Thymus (tissue), 11 donors: ENCODE measurements around the gene LRRIQ4. TPM values are rescaled to one million over a fixed set of nuclear protein-coding genes. Genes with fewer than 3 reads are reported as not detected.

Experiments
- DNase-seq, 9 donors: peaks; one replicate each; pipeline ENCODE4 v3.0.0-alpha.2; 2013; ENCODE audit warnings: low spot score in 9 of 9, low read depth in 6 of 9, missing footprints in 1 of 9
- H3K27ac ChIP-seq, 2 donors: one replicate each; pipeline ENCODE4 v1.5.1; 2013; ENCODE audit warnings: control low read depth in 1 of 2, low read depth in 1 of 2, low read length in 1 of 2, mild to moderate bottlenecking in 1 of 2, moderate library complexity in 1 of 2
- H3K27me3 ChIP-seq, 2 donors: one replicate each; pipeline ENCODE4 v1.5.1; 2013; ENCODE audit warnings: low read length in 1 of 2; ENCODE audit not compliant: control insufficient read depth in 2 of 2, insufficient read depth in 1 of 2
- H3K36me3 ChIP-seq, 2 donors: one replicate each; pipeline ENCODE4 v1.5.1; 2013; ENCODE audit warnings: low read length in 1 of 2, mild to moderate bottlenecking in 1 of 2, moderate library complexity in 1 of 2; ENCODE audit not compliant: control insufficient read depth in 2 of 2, insufficient read depth in 2 of 2
- H3K4me1 ChIP-seq, 2 donors: one replicate each; pipeline ENCODE4 v1.5.1; 2013; ENCODE audit warnings: low read length in 2 of 2; ENCODE audit not compliant: control insufficient read depth in 2 of 2, insufficient read depth in 2 of 2
- H3K4me3 ChIP-seq, 2 donors: one replicate each; pipeline ENCODE4 v1.5.1; 2013; ENCODE audit warnings: low read length in 2 of 2, control low read depth in 1 of 2, mild to moderate bottlenecking in 1 of 2
- H3K9me3 ChIP-seq, 2 donors: one replicate each; pipeline ENCODE4 v1.5.1; 2013; ENCODE audit warnings: low read length in 1 of 2, mild to moderate bottlenecking in 1 of 2; ENCODE audit not compliant: control insufficient read depth in 2 of 2, insufficient read depth in 1 of 2
- WGBS: extraction: QIAGEN DNeasy Blood & Tissue Kit; methylation state at CpG from one replicate; pipeline ENCODE4 v1.1.7; 2013; 5-methylcytosine and 5-hydroxymethylcytosine counted together
- polyA plus RNA-seq: library from polyadenylated mRNA; stranded (reverse); fragments of 200-250 nt; gene quantifications from one replicate; pipeline ENCODE4 v1.2.3, GENCODE V29; 2013
- total RNA-seq: library from RNA; stranded (reverse); fragments of 120-200 nt; gene quantifications from one replicate; pipeline ENCODE4 v1.2.4, GENCODE V29; 2013
- donor health status: healthy.

LRRIQ4 gene
- total and polyA plus RNA-seq, 2 donors = 0.05 to 0.07 TPM

- H3K4me3 ChIP-seq = no peak overlapping the region
- H3K27ac ChIP-seq = no peak overlapping the region
- H3K36me3 ChIP-seq = no peaks in the 10 kb centered on the region
- WGBS = 98% methylated on average over 5 of the region's 5 CpGs
- H3K27me3 ChIP-seq = peaks cover 2 to 6% of the 10 kb centered on the region in 2 donors
- H3K9me3 ChIP-seq = no peaks in the 10 kb centered on the region
- DNase-seq = no peak
- H3K4me1 ChIP-seq = peaks cover 0 to 12% of the 10 kb centered on the region in 2 donors
Observed at GRCh38 chr3:169861871-169862270, 49.2 kb downstream of the LRRIQ4 start.

- H3K27ac ChIP-seq = no peak overlapping the region
- peaks cover 2 to 6% of the 10 kb centered on the region in 2 donors for H3K27me3 ChIP-seq
- no peaks in the 10 kb centered on the region for H3K9me3 ChIP-seq
- H3K36me3 ChIP-seq = no peaks in the 10 kb centered on the region
- WGBS = 1% methylated on average over 6 of the region's 6 CpGs
- DNase-seq = peak; percentile 54 to 90 (median 79)
- no peak overlapping the region for H3K4me3 ChIP-seq
- H3K4me1 ChIP-seq = peaks cover 0 to 12% of the 10 kb centered on the region in 2 donors
Observed at GRCh38 chr3:169863458-169863899, 50.8 kb downstream of the LRRIQ4 start.

GRCh38 chr3:169864270-169864669, 51.6 kb downstream of the LRRIQ4 start:
- peaks cover 0 to 12% of the 10 kb centered on the region in 2 donors for H3K4me1 ChIP-seq
- DNase-seq = no peak
- peaks cover 2 to 6% of the 10 kb centered on the region in 2 donors for H3K27me3 ChIP-seq
- no peaks in the 10 kb centered on the region for H3K9me3 ChIP-seq
- WGBS = 94% methylated on average over 2 of the region's 2 CpGs
- H3K36me3 ChIP-seq = no peaks in the 10 kb centered on the region
- H3K27ac ChIP-seq = no peak overlapping the region
- H3K4me3 ChIP-seq = no peak overlapping the region

GRCh38 chr3:169865176-169865767, 52.6 kb downstream of the LRRIQ4 start:
- H3K27ac ChIP-seq = peak overlapping the region in 1 of 2 donors; percentile 30
- peaks cover 2 to 6% of the 10 kb centered on the region in 2 donors for H3K27me3 ChIP-seq
- WGBS = 38% methylated on average over 12 of the region's 12 CpGs
- no peak overlapping the region for H3K4me3 ChIP-seq
- no peaks in the 10 kb centered on the region for H3K9me3 ChIP-seq
- H3K36me3 ChIP-seq = no peaks in the 10 kb centered on the region
- DNase-seq = peak in 6 of 9 donors; percentile 13 to 68 (median 26)
- peaks cover 0 to 12% of the 10 kb centered on the region in 2 donors for H3K4me1 ChIP-seq

- WGBS = 98% methylated on average over 3 of the region's 3 CpGs
Observed at GRCh38 chr3:169867584-169868210, 55.0 kb downstream of the LRRIQ4 start.

GRCh38 chr3:169868369-169868768, 55.7 kb downstream of the LRRIQ4 start:
- DNase-seq = no peak
- H3K27me3 ChIP-seq = no peaks in the 10 kb centered on the region
- H3K4me1 ChIP-seq = peaks cover 0 to 20% of the 10 kb centered on the region in 2 donors
- no peaks in the 10 kb centered on the region for H3K9me3 ChIP-seq
- H3K4me3 ChIP-seq = no peak overlapping the region
- H3K27ac ChIP-seq = no peak overlapping the region
- H3K36me3 ChIP-seq = no peaks in the 10 kb centered on the region
- 97% methylated on average over 2 of the region's 2 CpGs for WGBS

More at GRCh38 chr3:169867584-169868210, 55.0 kb downstream of the LRRIQ4 start:
- Histone ChIP-seq H3K4me1 (peaks cover 0 to 20% of the 10 kb centered on the region in 2 donors), H3K27me3 (no peaks in the 10 kb centered on the region), H3K36me3 (no peaks in the 10 kb centered on the region), H3K4me3 (no peak overlapping the region), H3K9me3 (no peaks in the 10 kb centered on the region), H3K27ac (no peak overlapping the region)
- DNase-seq = no peak

- H3K4me3 ChIP-seq = no peak within 1 kb of the TSS
- DNase-seq = no peak
- H3K36me3 ChIP-seq = no peaks in the 10 kb centered on the region
- H3K4me1 ChIP-seq = peaks cover 0 to 20% of the 10 kb centered on the region in 2 donors
- H3K27ac ChIP-seq = no peak within 1 kb of the TSS
- WGBS = 96% methylated on average over 2 of the region's 2 CpGs
- no peaks in the 10 kb centered on the region for H3K9me3 ChIP-seq
- H3K27me3 ChIP-seq = no peaks in the 10 kb centered on the region
Observed at GRCh38 chr3:169869484-169870220, 57.0 kb downstream of the LRRIQ4 start, which contains the start of gene LRRC31. LRRC31 (minus strand) TSS chr3:169869935; CDS start chr3:169869807, 128 bp downstream.

- H3K27ac ChIP-seq = no peak overlapping the region
- H3K27me3 ChIP-seq = no peaks in the 10 kb centered on the region
- DNase-seq = peak in 6 of 9 donors; percentile 16 to 69 (median 30)
Observed at GRCh38 chr3:169871129-169871886, 58.6 kb downstream of the LRRIQ4 start.

More at GRCh38 chr3:169871129-169871886, 58.6 kb downstream of the LRRIQ4 start:
- 96% methylated on average over 2 of the region's 2 CpGs for WGBS
- Histone ChIP-seq H3K36me3 (no peaks in the 10 kb centered on the region), H3K4me1 (peaks cover 0 to 8% of the 10 kb centered on the region in 2 donors), H3K4me3 (no peak overlapping the region), H3K9me3 (no peaks in the 10 kb centered on the region)
